ENCODE results near the gene METTL27. TPM values are rescaled to one million over a fixed set of nuclear protein-coding genes. Genes with fewer than 3 reads are reported as not detected.
"Not testable (repeated sequence)": the region's sequence is repeated elsewhere in the genome, so short reads cannot be mapped to it uniquely, and the experiment has no call there.

METTL27 gene
- polyA plus RNA-seq, 3 donors = 0.86 to 2.5 (median 2.4) TPM

GRCh38 chr7:73844131-73844547 is 1.8 kb upstream of the METTL27 start:
- 32 to 48% (median 36%) methylated on average over 9 of the region's 9 CpGs for WGBS, 3 donors

GRCh38 chr7:73841689-73842066 is 638 bp downstream of the METTL27 start:
- H3K27ac ChIP-seq (ENCODE audit: low read depth, low read length) = no peak overlapping the region
- WGBS, 3 donors = 48 to 78% (median 64%) methylated on average over 15 of the region's 15 CpGs

More at GRCh38 chr7:73844131-73844547, 1.8 kb upstream of the METTL27 start:
- no peak overlapping the region for H3K27ac ChIP-seq (ENCODE audit: low read depth, low read length)

DNA sequence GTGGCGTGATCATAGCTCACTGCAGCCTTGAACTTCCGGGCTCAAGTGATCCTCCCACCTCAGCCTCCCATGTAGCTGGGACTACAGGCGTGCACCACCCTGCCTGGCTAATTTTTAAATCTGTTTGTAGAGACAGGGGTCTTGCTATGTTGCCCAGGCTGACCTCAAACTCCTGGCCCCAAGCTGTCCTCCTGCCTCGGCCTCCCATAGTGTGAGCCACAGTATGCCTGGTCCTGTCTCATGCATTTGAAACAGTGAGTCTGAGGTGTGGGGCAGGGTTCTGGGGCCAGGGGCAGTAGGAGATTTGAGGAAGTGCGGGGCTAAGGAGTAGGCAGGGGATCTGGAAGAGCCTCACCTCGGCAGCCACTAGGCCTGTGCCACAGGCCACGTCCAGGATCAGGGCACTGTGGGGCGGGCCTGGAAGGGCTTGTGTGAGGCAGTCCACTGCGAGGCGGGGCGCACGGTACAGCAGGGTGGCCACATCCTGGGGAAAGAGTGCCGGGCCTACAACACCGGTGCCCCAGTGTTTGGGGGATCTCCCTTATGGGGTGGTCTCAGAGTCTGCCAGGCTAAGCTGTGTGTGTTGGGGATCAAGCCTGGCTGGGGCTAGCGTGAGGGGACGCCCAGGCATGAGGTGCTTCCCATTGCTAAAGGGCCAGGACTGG is 1.5 kb downstream of the METTL27 start:
- 91 to 93% (median 93%) methylated on average over 16 of the region's 16 CpGs for WGBS, 3 donors
- H3K27ac ChIP-seq (ENCODE audit: low read depth, low read length) = no peak overlapping the region

DNA sequence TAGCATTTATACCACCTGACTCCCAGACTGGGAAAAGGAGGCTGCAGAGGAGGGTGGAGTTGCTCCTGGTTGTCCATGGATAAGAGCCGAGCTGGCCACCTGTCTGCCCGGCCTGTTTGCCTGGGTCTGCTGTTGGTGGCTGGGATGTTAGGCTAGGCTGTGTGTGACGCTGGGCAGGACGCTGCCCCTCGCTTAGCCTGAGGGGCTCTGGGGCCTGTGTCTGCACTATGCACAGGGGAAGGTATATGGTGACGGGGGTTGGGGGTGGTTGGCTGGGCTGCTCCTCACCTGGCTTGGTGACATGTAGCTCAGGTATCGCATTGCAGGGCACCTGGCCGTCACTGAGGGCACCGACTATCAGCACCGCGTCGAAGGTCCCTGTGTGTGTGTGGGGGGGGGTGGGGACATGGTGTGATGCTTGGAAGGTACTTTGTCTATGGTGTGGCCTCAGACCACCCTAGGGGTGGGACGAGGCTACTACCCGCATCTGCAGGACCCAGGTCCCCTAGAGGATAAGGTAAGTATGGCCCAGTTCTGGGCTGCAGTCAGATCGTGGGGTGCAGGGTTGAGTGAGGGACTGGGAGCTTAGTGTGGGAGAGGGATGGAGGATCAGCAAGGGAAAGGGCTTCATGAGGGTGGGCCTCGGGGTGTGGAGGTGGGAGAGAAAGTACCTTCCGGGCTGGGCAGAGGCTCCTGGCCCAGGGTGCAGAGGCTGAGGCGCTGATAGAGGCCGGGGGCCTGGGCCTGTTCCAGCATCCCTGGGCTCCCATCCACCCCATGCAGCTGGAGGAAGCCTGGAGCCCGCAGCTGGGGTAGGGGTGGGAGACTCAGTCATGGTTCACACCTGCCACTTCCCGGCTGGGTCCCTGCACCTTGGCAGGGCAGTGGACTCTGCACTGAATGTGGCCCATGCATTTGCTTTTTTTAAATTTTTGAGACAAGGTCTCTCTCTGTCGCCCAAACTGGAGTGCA is 2.3 kb downstream of the METTL27 start:
- WGBS, 3 donors = 86 to 93% (median 93%) methylated on average over 22 of the region's 22 CpGs
- H3K27ac ChIP-seq (ENCODE audit: low read depth, low read length) = no peak overlapping the region

DNA sequence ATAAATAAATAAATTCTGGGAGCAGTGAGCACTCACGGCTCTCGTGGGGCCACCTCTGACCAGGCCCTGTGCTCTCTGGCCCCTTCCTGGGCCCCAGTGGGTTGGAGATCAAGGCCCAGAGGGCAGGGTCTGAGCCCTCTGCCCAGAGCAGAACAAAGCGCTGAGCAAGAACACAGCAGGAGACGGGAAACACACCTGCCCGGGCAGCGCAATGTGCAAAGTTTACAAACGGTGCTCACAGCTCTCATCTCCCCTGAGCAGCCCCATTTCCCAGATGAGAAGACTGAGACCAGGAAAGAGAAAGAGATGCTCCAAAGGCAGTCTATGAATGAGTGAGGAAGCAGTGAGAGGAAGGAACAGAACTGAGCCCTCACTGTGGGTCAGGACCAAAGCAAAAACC is 3.0 kb downstream of the METTL27 start:
- WGBS, 3 donors = 90 to 93% (median 93%) methylated on average over 7 of the region's 7 CpGs
- no peak overlapping the region for H3K27ac ChIP-seq (ENCODE audit: low read depth, low read length)

GRCh38 chr7:73838642-73839041 is 3.7 kb downstream of the METTL27 start:
- H3K27ac ChIP-seq (ENCODE audit: low read depth, low read length) = no peak overlapping the region
- 51 to 81% (median 64%) methylated on average over 6 of the region's 6 CpGs for WGBS, 3 donors

DNA sequence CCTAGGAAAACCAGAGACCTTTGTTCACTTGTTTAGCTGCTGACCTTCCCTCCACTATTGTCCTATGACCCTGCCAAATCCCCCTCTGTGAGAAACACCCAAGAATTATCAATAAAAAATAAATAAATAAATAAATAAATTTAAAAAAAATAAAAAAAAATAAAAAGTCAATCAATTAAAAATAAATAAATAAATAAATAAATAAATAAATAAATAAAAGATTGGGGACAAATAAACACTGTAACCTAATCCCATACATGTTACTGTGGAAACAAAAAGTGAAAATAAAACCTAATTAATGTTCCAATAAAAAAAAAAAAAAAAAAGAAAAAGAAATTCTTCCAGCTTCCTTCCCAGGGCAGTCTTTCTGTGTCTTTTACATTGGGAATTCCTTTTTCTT is 5.1 kb downstream of the METTL27 start:
- H3K27ac ChIP-seq (ENCODE audit: low read depth, low read length) = not testable (repeated sequence)

DNA sequence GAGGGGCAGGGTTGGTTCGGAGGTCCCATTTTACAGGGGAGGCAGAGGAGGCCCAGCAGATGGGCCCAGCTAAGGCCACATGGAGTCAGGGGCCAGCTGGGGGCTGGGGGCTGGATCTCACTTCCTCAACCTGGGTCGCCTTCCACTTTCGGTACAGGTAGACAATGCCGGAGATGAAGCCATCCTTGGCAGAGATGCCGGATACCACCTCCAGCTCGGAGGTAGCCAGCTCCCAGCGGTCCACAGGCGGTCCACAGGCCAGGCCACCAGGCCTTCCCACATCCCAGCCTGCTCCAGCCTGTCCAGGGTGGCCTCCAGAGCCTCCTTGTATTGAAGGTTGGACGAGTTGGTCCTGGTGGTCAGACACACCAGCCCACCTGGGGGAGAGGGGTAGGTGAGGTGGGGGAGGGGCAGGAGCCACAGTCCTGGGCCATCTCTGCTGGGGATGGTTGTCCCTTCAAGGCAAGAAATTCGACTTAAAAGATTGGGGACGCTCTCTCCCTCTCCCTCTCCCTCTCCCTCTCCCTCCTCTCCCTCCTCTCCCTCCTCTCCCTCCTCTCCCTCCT is 7.6 kb downstream of the METTL27 start:
- 87 to 91% (median 87%) methylated on average over 10 to 11 of the region's 11 CpGs for WGBS, 3 donors
- H3K27ac ChIP-seq (ENCODE audit: low read depth, low read length) = no peak overlapping the region

- 37 to 80% (median 70%) methylated on average over 13 of the region's 13 CpGs for WGBS, 3 donors
- H3K27ac ChIP-seq (ENCODE audit: low read depth, low read length) = no peak overlapping the region
Observed at GRCh38 chr7:73833251-73833919, 8.9 kb downstream of the METTL27 start.

DNA sequence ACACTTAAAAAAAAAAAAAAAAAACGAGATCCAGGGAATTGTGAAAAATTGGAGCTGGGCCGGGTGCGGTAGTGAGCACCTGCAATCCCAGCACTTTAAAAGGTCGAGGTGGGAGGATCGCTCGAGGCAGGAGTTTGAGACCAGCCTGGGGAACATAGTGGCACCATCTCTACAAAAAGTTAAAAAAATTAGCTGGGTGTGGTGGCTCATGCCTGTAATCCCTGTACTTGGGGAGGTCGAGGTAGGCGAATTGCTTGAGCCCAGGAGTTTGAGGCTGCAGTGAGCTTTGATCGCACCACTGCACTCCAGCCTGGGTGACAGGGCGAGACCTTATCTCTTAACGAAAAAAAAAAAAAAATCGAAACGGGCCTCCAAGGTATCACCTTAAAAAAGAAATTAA is 9.5 kb downstream of the METTL27 start:
- H3K27ac ChIP-seq (ENCODE audit: low read depth, low read length) = no peak overlapping the region
- 16 to 78% (median 72%) methylated on average over 13 of the region's 13 CpGs for WGBS, 3 donors

DNA sequence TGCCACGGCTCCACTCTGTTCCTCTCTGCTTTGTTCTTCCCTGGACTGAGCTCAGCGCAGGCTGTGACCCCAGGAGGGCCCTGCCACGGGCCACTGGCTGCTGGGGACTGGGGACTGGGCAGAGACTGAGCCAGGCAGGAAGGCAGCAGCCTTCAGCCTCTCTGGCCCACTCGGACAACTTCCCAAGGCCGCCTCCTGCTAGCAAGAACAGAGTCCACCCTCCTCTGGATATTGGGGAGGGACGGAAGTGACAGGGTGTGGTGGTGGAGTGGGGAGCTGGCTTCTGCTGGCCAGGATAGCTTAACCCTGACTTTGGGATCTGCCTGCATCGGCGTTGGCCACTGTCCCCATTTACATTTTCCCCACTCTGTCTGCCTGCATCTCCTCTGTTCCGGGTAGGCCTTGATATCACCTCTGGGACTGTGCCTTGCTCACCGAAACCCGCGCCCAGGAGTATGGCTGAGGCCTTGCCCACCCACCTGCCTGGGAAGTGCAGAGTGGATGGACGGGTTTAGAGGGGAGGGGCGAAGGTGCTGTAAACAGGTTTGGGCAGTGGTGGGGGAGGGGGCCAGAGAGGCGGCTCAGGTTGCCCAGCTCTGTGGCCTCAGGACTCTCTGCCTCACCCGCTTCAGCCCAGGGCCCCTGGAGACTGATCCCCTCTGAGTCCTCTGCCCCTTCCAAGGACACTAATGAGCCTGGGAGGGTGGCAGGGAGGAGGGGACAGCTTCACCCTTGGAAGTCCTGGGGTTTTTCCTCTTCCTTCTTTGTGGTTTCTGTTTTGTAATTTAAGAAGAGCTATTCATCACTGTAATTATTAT is 10.3 kb downstream of the METTL27 start:
- H3K27ac ChIP-seq (ENCODE audit: low read depth, low read length) = no peak overlapping the region
- WGBS, 3 donors = 18 to 71% (median 51%) methylated on average over 16 of the region's 16 CpGs

GRCh38 chr7:73831584-73831833 is 10.8 kb downstream of the METTL27 start:
- WGBS, 3 donors = 20 to 85% (median 61%) methylated on average over 12 to 16 of the region's 16 CpGs
- no peak overlapping the region for H3K27ac ChIP-seq (ENCODE audit: low read depth, low read length)

DNA sequence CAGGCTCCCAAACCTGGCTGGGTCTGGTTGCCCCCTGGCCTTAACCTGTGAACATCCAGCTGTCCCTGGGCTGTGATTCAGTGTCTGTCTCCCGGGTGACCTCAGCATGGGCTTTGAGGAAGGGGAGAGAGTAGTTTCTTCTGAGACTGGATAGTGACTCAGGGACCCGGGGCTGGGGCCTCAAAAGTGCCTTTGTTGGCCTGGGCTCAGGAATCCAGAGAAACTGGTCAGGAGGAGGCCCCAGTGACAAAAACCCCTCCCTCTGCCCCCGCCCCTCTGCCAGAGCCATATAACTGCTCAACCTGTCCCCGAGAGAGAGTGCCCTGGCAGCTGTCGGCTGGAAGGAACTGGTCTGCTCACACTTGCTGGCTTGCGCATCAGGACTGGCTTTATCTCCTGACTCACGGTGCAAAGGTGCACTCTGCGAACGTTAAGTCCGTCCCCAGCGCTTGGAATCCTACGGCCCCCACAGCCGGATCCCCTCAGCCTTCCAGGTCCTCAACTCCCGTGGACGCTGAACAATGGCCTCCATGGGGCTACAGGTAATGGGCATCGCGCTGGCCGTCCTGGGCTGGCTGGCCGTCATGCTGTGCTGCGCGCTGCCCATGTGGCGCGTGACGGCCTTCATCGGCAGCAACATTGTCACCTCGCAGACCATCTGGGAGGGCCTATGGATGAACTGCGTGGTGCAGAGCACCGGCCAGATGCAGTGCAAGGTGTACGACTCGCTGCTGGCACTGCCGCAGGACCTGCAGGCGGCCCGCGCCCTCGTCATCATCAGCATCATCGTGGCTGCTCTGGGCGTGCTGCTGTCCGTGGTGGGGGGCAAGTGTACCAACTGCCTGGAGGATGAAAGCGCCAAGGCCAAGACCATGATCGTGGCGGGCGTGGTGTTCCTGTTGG is 11.4 kb downstream of the METTL27 start, which contains the start of gene CLDN4:
CLDN4 (plus strand) TSS at position 316 of the 903 bp plus-strand sequence; CDS start at position 522, 206 bp downstream.
- WGBS, 3 donors = 29 to 85% (median 75%) methylated on average over 41 to 42 of the region's 42 CpGs
- H3K27ac ChIP-seq (ENCODE audit: low read depth, low read length) = no peak within 1 kb of the TSS

DNA sequence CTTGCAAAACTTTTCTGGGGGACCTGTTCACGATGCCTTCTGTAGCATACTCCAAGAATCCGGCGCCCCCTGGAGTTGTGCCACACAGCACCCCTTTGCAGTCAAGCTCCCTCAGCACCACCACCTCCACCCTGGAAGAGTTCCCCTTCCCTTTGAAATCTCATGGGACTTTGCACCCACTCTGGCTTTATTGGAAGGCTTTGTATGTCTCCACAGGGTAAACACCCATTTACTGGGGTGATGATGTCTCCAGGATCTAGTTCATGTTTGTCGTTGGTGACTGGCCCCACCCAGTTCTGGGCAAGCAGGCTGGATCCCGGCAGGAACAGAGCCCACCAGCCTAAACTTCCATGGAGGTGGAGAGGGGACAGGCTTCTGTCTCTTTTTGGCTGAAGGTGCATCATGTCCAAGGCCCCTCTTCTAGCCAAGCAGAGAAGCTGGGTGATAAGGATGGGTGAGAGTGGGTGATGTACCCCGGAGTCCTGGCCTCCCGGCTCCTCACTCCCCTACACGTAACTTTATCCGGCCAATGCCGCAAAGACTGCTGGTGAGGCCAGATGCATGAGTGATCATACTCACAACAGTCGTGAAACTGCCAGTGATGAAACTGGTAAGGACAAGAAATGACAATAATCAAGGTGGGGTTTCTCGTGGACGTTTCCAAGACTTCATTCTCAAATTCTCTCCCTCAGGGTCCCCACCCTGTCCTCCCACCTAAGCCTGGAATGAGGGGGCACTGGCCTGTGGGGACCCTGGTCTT is 12.2 kb downstream of the METTL27 start:
- WGBS, 3 donors = 61 to 77% (median 74%) methylated on average over 13 of the region's 13 CpGs
- H3K27ac ChIP-seq (ENCODE audit: low read depth, low read length) = no peak overlapping the region

GRCh38 chr7:73829505-73829904 is 12.8 kb downstream of the METTL27 start:
- H3K27ac ChIP-seq (ENCODE audit: low read depth, low read length) = no peak overlapping the region
- 46 to 63% (median 63%) methylated on average over 7 of the region's 7 CpGs for WGBS, 3 donors

- 82 to 91% (median 86%) methylated on average over 5 of the region's 5 CpGs for WGBS, 3 donors
- no peak overlapping the region for H3K27ac ChIP-seq (ENCODE audit: low read depth, low read length)
Observed at GRCh38 chr7:73828972-73829371, 13.3 kb downstream of the METTL27 start.
